K562 (cell line): ENCODE results near the gene SYNE1.

Source experiments
- ATF3 ChIP-seq, 2 experiments: fragments of 450-650 bp in 1 of 2; sonication (generic) in 1 of 2; formaldehyde crosslinking in 1 of 2; IDR thresholded peaks in 1 of 2; conservative IDR thresholded peaks in 1 of 2; 2 replicates each; pipeline versions ENCODE4 v1.6.1 to v1.8.1; 2016 to 2023; ENCODE audit warnings: mild to moderate bottlenecking in 2 of 2, moderate library complexity in 2 of 2, inconsistent platforms in 1 of 2, missing genetic modification reagents in 1 of 2
- MXI1 ChIP-seq: IDR thresholded peaks from 2 replicates; pipeline ENCODE4 v1.6.1; 2011; ENCODE audit warnings: low read depth, mild to moderate bottlenecking, improper control_type of control experiment, low read length
- TF ChIP-seq, protein P1 (sequence below), 3 experiments: IDR thresholded peaks in 2 of 3; conservative IDR thresholded peaks in 1 of 3; 2 replicates each; pipeline ENCODE4 v1.5.1; 2011 to 2012; ENCODE audit warnings: low read length in 3 of 3, mild to moderate bottlenecking in 3 of 3, control low read depth in 2 of 3, improper control_type of control experiment in 1 of 3, inconsistent platforms in 1 of 3, low read depth in 1 of 3, mixed read lengths in 1 of 3, moderate library complexity in 1 of 3; ENCODE audit not compliant: insufficient read depth in 2 of 3

- TF ChIP-seq MXI1 (no peak), ATF3 (IDR thresholded peaks at IDR 0.05) (no peak), ATF3 (CRISPR knock-in tag; conservative IDR thresholded peaks at IDR 0.05) (no peak)
- TF ChIP-seq, protein P1, sequence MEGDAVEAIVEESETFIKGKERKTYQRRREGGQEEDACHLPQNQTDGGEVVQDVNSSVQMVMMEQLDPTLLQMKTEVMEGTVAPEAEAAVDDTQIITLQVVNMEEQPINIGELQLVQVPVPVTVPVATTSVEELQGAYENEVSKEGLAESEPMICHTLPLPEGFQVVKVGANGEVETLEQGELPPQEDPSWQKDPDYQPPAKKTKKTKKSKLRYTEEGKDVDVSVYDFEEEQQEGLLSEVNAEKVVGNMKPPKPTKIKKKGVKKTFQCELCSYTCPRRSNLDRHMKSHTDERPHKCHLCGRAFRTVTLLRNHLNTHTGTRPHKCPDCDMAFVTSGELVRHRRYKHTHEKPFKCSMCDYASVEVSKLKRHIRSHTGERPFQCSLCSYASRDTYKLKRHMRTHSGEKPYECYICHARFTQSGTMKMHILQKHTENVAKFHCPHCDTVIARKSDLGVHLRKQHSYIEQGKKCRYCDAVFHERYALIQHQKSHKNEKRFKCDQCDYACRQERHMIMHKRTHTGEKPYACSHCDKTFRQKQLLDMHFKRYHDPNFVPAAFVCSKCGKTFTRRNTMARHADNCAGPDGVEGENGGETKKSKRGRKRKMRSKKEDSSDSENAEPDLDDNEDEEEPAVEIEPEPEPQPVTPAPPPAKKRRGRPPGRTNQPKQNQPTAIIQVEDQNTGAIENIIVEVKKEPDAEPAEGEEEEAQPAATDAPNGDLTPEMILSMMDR (IDR thresholded peaks at IDR 0.05 in 2 of 3, conservative IDR thresholded peaks at IDR 0.05 in 1 of 3; ENCODE audit: insufficient read depth in 2 of 3, low read depth in 1 of 3, low read length in 3 of 3): no peak
These were observed 281.1 kb downstream of the SYNE1 start for GRCh38 chr6:152356016-152356415.
